ENCODE measurements around the gene IZUMO1. TPM values are rescaled to one million over a fixed set of nuclear protein-coding genes. Genes with fewer than 3 reads are reported as not detected.
"Not testable (repeated sequence)": the region's sequence is repeated elsewhere in the genome, so short reads cannot be mapped to it uniquely, and the experiment has no call there.

Gene IZUMO1
- total RNA-seq, 1 experiment from 2014 or later = 10.3 TPM

DNA sequence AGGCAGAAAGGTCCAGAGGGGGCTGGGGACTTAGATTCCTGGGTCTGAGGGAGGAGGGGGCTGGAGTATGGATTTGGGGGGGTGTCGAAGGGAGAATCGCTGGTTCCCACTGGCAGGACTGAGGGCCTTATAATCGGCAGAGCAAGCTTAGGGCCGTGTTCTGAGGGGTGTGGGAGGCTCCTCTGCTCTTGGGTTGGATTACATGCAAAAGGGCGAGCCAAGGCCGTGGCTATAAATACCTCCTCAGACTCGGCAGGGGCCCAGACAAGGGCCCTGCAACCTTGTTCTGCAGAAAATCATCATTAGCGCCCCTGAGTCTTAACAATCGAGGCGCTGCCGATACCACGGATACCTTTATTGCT, 26.5 kb downstream of the IZUMO1 start:
- intact Hi-C loops (cut with micrococcal nuclease; ENCODE audit: unreplicated experiment) = loop anchor here (1.0 kb wide), 1 partner anchor 18 kb away; no protein-coding TSS in a partner anchor
- Histone ChIP-seq H3K9me3 (no peaks in the 10 kb centered on the region), H3K27me3 (replicated peaks; ENCODE audit: control insufficient read depth, insufficient read depth, low read length) (no peaks in the 10 kb centered on the region), H3K4me1 (peaks cover 10% of the 10 kb centered on the region), H3K36me3 (ENCODE audit: control insufficient read depth, insufficient read depth, low read length) (no peaks in the 10 kb centered on the region), H3K4me3 (ENCODE audit: low read depth, low read length) (peak overlapping the region; percentile 15; the same call in 1 of the 2 replicates)
- H3K27me3 Mint-ChIP-seq (ENCODE audit: insufficient read depth, unreplicated experiment) = no peaks in the 10 kb centered on the region
- ChIA-PET POLR2A (interaction anchor here (0.5 to 1.0 kb wide), 6 partner anchors 12 to 485 kb away, joined by 3 to 8 read pairs (median 3); partner anchors contain the start of genes FUT2 and SPHK2), CTCF (interaction anchor here (0.6 to 1.4 kb wide), 5 partner anchors 13 to 75 kb away, joined by 3 to 8 read pairs (median 5); partner anchors contain the start of gene CA11)
- H3K9me3 Mint-ChIP-seq (ENCODE audit: unreplicated experiment) = no peaks in the 10 kb centered on the region
- H3K27ac Mint-ChIP-seq (ENCODE audit: unreplicated experiment) = peak overlapping the region; percentile 97
- BruUV-seq (replicated peaks) = no TSS peak
- peaks cover 25% of the 10 kb centered on the region for H3K4me1 Mint-ChIP-seq (ENCODE audit: low read depth, unreplicated experiment)
- TF ChIP-seq, protein P1, sequence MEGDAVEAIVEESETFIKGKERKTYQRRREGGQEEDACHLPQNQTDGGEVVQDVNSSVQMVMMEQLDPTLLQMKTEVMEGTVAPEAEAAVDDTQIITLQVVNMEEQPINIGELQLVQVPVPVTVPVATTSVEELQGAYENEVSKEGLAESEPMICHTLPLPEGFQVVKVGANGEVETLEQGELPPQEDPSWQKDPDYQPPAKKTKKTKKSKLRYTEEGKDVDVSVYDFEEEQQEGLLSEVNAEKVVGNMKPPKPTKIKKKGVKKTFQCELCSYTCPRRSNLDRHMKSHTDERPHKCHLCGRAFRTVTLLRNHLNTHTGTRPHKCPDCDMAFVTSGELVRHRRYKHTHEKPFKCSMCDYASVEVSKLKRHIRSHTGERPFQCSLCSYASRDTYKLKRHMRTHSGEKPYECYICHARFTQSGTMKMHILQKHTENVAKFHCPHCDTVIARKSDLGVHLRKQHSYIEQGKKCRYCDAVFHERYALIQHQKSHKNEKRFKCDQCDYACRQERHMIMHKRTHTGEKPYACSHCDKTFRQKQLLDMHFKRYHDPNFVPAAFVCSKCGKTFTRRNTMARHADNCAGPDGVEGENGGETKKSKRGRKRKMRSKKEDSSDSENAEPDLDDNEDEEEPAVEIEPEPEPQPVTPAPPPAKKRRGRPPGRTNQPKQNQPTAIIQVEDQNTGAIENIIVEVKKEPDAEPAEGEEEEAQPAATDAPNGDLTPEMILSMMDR (IDR thresholded peaks at IDR 0.05; ENCODE audit: insufficient read depth in 1 of 2, low read depth in 1 of 2, low read length in 1 of 2, severe bottlenecking in 1 of 2, unreplicated experiment in 1 of 2) = no peak
- no peak for DNase-seq
- H3K4me3 Mint-ChIP-seq (ENCODE audit: unreplicated experiment) = peak overlapping the region; percentile 92
- peaks cover 26% of the 10 kb centered on the region for H3K36me3 Mint-ChIP-seq (ENCODE audit: insufficient read depth, unreplicated experiment)

DNA sequence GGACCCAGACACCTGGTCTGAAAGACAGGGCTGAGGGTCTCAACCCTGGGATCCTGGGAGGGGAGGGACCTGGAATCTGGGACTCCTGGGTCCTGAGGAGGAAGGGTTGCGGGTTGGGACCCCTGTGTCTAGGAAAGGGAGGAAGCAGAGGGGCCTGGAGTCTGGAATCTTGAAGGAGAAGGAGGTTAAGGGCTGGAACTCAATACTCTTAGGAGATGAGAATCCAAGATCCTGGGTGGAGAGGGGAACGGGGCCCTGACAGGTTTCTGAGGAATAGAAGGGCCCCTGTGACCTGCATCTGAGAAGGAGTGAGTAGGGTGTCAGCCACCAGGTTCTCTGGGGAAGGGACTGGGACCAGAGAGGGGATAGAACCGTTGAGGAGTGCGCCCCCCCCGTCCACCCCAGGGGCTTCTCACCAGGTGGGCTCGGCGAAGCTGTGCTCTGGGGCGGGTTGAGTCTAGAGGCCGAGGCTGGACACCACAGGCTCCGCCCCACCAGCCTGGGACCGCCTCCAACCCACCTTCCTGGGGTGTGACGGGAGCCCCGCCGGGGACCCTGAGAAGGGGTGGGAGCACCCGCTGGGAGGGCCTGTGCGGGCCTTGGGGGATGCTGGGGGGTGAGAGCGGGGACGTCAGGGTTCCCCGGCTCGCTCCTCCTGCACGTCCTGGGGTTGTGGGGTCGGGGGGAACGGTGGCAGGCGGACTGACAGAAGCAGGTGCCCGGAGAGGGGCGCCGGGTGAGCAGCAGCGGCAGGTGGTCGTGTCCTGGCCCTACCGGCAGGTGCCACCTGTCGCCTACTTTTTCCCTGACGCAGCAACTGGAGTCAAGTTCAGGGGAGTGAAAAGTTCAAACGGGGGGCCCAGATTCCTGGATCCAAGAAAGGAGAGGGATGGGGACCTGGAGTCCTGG, 27.2 kb downstream of the IZUMO1 start, which contains the start of gene MAMSTR:
Gene MAMSTR (minus strand): TSS at position 463 of the 909 bp plus-strand sequence. CDS start 694 bp downstream, outside the sequence.
- H3K27me3 ChIP-seq (replicated peaks; ENCODE audit: control insufficient read depth, insufficient read depth, low read length) = no peaks in the 10 kb centered on the region
- Mint-ChIP-seq H3K27me3 (ENCODE audit: insufficient read depth, unreplicated experiment) (no peaks in the 10 kb centered on the region), H3K9me3 (ENCODE audit: unreplicated experiment) (no peaks in the 10 kb centered on the region), H3K4me1 (ENCODE audit: low read depth, unreplicated experiment) (peaks cover 27% of the 10 kb centered on the region), H3K36me3 (ENCODE audit: insufficient read depth, unreplicated experiment) (peaks cover 27% of the 10 kb centered on the region), H3K27ac (ENCODE audit: unreplicated experiment) (peak within 1 kb of the TSS; percentile 97), H3K4me3 (ENCODE audit: unreplicated experiment) (peak within 1 kb of the TSS; percentile 92)
- CTCF ChIA-PET = interaction anchor here (1.3 kb wide), 1 partner anchor 20 kb away, joined by 8 read pairs; no protein-coding TSS in a partner anchor
- H3K4me3 ChIP-seq (ENCODE audit: low read depth, low read length) = peak within 1 kb of the TSS; percentile 79
- no peaks in the 10 kb centered on the region for H3K36me3 ChIP-seq (ENCODE audit: control insufficient read depth, insufficient read depth, low read length)
- TF ChIP-seq, protein P1 (IDR thresholded peaks at IDR 0.05; ENCODE audit: insufficient read depth in 1 of 2, low read depth in 1 of 2, low read length in 1 of 2, severe bottlenecking in 1 of 2, unreplicated experiment in 1 of 2) = no peak
- DNase-seq = no peak
- no TSS peak for BruUV-seq (replicated peaks)
- intact Hi-C loops (cut with micrococcal nuclease; ENCODE audit: unreplicated experiment) = loop anchor here (1.0 kb wide), 1 partner anchor 19 kb away; no protein-coding TSS in a partner anchor
- POLR2A ChIA-PET = no interaction called here
- H3K4me1 ChIP-seq = peaks cover 16% of the 10 kb centered on the region
- no peaks in the 10 kb centered on the region for H3K9me3 ChIP-seq

DNA sequence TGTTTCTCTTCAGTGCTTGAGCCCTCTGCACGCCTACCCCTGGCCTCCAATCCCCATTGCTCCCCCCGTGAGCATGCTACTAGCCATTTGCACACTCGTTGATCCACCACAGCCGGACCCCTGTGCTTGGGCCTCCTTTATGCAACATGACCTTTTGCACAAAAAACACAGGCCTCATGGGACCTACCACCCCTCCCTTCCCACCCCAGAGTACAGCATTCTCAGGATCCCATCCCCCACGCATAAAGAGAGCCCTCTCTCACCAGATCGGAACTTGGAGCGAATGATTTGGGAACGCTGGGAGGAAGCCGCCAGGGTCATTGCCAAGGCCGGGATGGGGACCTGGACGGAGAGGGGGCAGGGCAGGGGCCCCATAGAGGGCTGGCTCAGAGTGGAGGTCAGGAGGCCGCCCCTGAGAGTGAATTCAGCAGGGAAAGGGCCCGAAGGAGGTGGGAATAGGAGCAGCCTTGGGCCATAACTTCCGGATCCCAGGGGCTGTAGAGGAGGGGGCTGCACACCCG, 27.9 kb downstream of the IZUMO1 start:
- POLR2A ChIA-PET = no interaction called here
- H3K4me3 Mint-ChIP-seq (ENCODE audit: unreplicated experiment) = peak overlapping the region; percentile 36
- H3K27me3 ChIP-seq (replicated peaks; ENCODE audit: control insufficient read depth, insufficient read depth, low read length) = no peaks in the 10 kb centered on the region

DNA sequence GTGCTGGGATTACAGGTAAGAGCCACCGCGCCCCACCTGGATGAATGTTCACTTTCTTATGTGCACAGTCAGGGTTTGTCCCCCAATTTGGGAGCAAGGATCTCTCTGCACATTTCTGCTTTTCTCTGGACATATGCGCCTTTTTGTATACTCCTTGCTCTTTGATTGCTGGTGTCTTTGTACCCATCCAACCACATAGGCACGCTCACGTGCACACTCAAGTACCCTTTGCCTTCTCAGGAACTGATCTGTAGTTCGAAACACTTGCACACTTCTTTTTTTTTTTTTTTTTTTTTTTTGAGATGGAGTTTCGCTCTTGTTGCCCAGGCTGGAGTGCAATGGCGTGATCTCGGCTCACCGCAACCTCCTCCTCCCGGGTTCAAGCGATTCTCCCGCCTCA, 28.6 kb downstream of the IZUMO1 start:
- POLR2A ChIA-PET; CTCF ChIA-PET; H3K27me3 Mint-ChIP-seq (ENCODE audit: insufficient read depth, unreplicated experiment): not testable (repeated sequence)

More for the DNA sequence above, 27.9 kb downstream of the IZUMO1 start:
- H3K4me3 ChIP-seq (ENCODE audit: low read depth, low read length) = no peak overlapping the region
- H3K9me3 ChIP-seq = no peaks in the 10 kb centered on the region
- DNase-seq = no peak
- Mint-ChIP-seq H3K4me1 (ENCODE audit: low read depth, unreplicated experiment) (peaks cover 30% of the 10 kb centered on the region), H3K27ac (ENCODE audit: unreplicated experiment) (no peak overlapping the region), H3K9me3 (ENCODE audit: unreplicated experiment) (no peaks in the 10 kb centered on the region), H3K27me3 (ENCODE audit: insufficient read depth, unreplicated experiment) (no peaks in the 10 kb centered on the region), H3K36me3 (ENCODE audit: insufficient read depth, unreplicated experiment) (peaks cover 33% of the 10 kb centered on the region)
- intact Hi-C loops (cut with micrococcal nuclease; ENCODE audit: unreplicated experiment) = no loop called here
- H3K36me3 ChIP-seq (ENCODE audit: control insufficient read depth, insufficient read depth, low read length) = no peaks in the 10 kb centered on the region
- H3K4me1 ChIP-seq = peaks cover 16% of the 10 kb centered on the region
- CTCF ChIA-PET = no interaction called here
- TF ChIP-seq, protein P1 (IDR thresholded peaks at IDR 0.05; ENCODE audit: insufficient read depth in 1 of 2, low read depth in 1 of 2, low read length in 1 of 2, severe bottlenecking in 1 of 2, unreplicated experiment in 1 of 2) = no peak
- BruUV-seq (replicated peaks) = no TSS peak

More for the DNA sequence above, 28.6 kb downstream of the IZUMO1 start:
- H3K4me1 ChIP-seq = peaks cover 17% of the 10 kb centered on the region
- H3K27ac Mint-ChIP-seq (ENCODE audit: unreplicated experiment); H3K27me3 ChIP-seq (replicated peaks; ENCODE audit: control insufficient read depth, insufficient read depth, low read length); H3K36me3 ChIP-seq (ENCODE audit: control insufficient read depth, insufficient read depth, low read length); H3K9me3 ChIP-seq; H3K9me3 Mint-ChIP-seq (ENCODE audit: unreplicated experiment); H3K4me3 Mint-ChIP-seq (ENCODE audit: unreplicated experiment); BruUV-seq (replicated peaks); DNase-seq; intact Hi-C loops (cut with micrococcal nuclease; ENCODE audit: unreplicated experiment); H3K4me3 ChIP-seq (ENCODE audit: low read depth, low read length): not testable (repeated sequence)
- Mint-ChIP-seq H3K4me1 (ENCODE audit: low read depth, unreplicated experiment) (peaks cover 30% of the 10 kb centered on the region), H3K36me3 (ENCODE audit: insufficient read depth, unreplicated experiment) (peaks cover 36% of the 10 kb centered on the region)

All from Caco-2 (cell line).